HepG2 (cell line): ENCODE data around the gene TPD52L2. TPM values are rescaled to one million over a fixed set of nuclear protein-coding genes. Genes with fewer than 3 reads are reported as not detected.
A peak's percentile ranks its signal among the peaks of the same experiment; 100 is the strongest.

ENCODE experiments used
- CBX5 ChIP-seq: sonication (generic); formaldehyde crosslinking; IDR thresholded peaks from 2 replicates; pipeline ENCODE4 v1.4.0; 2020; ENCODE audit warnings: missing genetic modification reagents, borderline replicate concordance
- CENPBD1 ChIP-seq: sonication (generic); formaldehyde crosslinking; IDR thresholded peaks from 2 replicates; pipeline ENCODE4 v1.8.0; 2022; ENCODE audit warnings: missing genetic modification reagents, low read depth, mild to moderate bottlenecking, borderline replicate concordance
- GRHL1 ChIP-seq: sonication (generic); formaldehyde crosslinking; conservative IDR thresholded peaks from 2 replicates; pipeline ENCODE4 v1.8.0; 2022; ENCODE audit warnings: missing genetic modification reagents
- KLF13 ChIP-seq: sonication (generic); formaldehyde crosslinking; IDR thresholded peaks from 2 replicates; pipeline ENCODE4 v1.4.0; 2020; ENCODE audit warnings: mild to moderate bottlenecking, missing genetic modification reagents
- MIXL1 ChIP-seq: IDR thresholded peaks from 2 replicates; pipeline ENCODE4 v1.6.1; 2016
- NFAT5 ChIP-seq: sonication (generic); formaldehyde crosslinking; IDR thresholded peaks from 2 replicates; pipeline ENCODE4 v1.4.0; 2020; ENCODE audit warnings: missing genetic modification reagents
- STAT6 ChIP-seq: sonication (generic); formaldehyde crosslinking; IDR thresholded peaks from 2 replicates; pipeline ENCODE4 v1.4.0; 2020; ENCODE audit warnings: missing genetic modification reagents, mild to moderate bottlenecking, borderline replicate concordance
- WIZ ChIP-seq: sonication (generic); formaldehyde crosslinking; IDR thresholded peaks from 2 replicates; pipeline ENCODE4 v1.5.1; 2020; ENCODE audit warnings: mild to moderate bottlenecking, missing genetic modification reagents
- ZNF407 ChIP-seq: sonication (generic); formaldehyde crosslinking; IDR thresholded peaks from one replicate; pipeline ENCODE4 v1.5.1; 2020; ENCODE audit warnings: mild to moderate bottlenecking, missing genetic modification reagents; ENCODE audit errors: not compliant biosample characterization
- polyA plus RNA-seq, 8 experiments: library from polyadenylated mRNA; depleted of rRNA in 3 of 8; stranded (reverse) in 7 of 8; unstranded in 1 of 8; fragments of >200 nt; fragmentation: Illumina TruSeq in 4 of 8; extraction: Trizol in 4 of 8; gene quantifications; 2 replicates each; pipeline versions ENCODE4 v1.2.1 to v1.2.3, GENCODE V29; 2011 to 2016; ENCODE audit warnings: low read depth in 4 of 8, missing spikeins in 1 of 8, mixed read lengths in 1 of 8; ENCODE audit not compliant: insufficient read depth in 1 of 8
- total RNA-seq, 5 experiments: library from RNA; depleted of rRNA; stranded (reverse); fragments of >200 nt; fragmentation: Illumina TruSeq; extraction: Trizol; gene quantifications; 2 replicates each; pipeline ENCODE4 v1.2.3, GENCODE V29; 2016; ENCODE audit warnings: low read depth in 1 of 5

The TPD52L2 gene
- total and polyA plus RNA-seq, 2 of the 13 experiments (the other 11 are each of a cell fraction or from before 2014, with no cell fraction given) = 156 to 184 TPM

- TF ChIP-seq ZNF407 (peak; percentile 82), KLF13 (CRISPR knock-in tag) (no peak; the same call in none of the 2 replicates), CBX5 (0 out of 2 replicates have a peak, but pooled peaks have one; percentile 22), CENPBD1 (CRISPR knock-in tag) (no peak; the same call in 1 of the 2 replicates), GRHL1 (CRISPR knock-in tag) (no peak), MIXL1 (CRISPR knock-in tag) (no peak), WIZ (CRISPR knock-in tag) (no peak), NFAT5 (peak; percentile 53), STAT6 (CRISPR knock-in tag) (no peak)
Observed at GRCh38 chr20:63831993-63832686, 32.9 kb upstream of the TPD52L2 start (continued).
